PC-9 (cell line): ENCODE results near the gene INMT.

Experiments used
- EZH2 ChIP-seq: fragments of 200-600 bp; sonication (generic); IDR thresholded peaks from 2 replicates; pipeline ENCODE4 v1.8.0; 2017; ENCODE audit warnings: antibody characterized with exemption, low read depth
- TF ChIP-seq, protein P1 (sequence below): fragments of 200-600 bp; sonication (generic); conservative IDR thresholded peaks from 2 replicates; pipeline ENCODE4 v1.6.1; 2017; ENCODE audit warnings: mixed run types, antibody characterized with exemption, mild to moderate bottlenecking, moderate library complexity

DNA sequence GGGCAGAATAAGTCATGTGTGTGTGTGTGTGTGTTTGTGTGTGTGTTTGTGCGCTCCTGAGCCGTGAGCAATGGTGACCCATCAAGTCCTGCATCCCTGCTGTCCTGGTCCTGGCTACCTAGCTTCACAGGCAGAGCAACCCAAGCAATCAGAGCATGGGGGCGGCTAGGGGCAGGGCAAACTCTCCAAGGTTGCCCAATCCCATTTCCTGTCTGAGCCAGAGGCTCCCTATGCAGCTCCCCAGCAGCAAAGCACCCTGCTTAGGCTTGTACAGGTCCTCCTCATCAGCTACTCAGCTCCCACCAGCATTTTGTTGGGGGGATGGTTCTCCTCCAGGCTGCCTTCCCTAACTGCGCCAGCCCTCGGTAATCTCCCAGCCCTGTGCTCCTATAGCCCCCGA is 38.5 kb upstream of the INMT start:
- TF ChIP-seq, protein P1, sequence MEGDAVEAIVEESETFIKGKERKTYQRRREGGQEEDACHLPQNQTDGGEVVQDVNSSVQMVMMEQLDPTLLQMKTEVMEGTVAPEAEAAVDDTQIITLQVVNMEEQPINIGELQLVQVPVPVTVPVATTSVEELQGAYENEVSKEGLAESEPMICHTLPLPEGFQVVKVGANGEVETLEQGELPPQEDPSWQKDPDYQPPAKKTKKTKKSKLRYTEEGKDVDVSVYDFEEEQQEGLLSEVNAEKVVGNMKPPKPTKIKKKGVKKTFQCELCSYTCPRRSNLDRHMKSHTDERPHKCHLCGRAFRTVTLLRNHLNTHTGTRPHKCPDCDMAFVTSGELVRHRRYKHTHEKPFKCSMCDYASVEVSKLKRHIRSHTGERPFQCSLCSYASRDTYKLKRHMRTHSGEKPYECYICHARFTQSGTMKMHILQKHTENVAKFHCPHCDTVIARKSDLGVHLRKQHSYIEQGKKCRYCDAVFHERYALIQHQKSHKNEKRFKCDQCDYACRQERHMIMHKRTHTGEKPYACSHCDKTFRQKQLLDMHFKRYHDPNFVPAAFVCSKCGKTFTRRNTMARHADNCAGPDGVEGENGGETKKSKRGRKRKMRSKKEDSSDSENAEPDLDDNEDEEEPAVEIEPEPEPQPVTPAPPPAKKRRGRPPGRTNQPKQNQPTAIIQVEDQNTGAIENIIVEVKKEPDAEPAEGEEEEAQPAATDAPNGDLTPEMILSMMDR: no peak
- TF ChIP-seq EZH2: no peak
